ENCODE results near the gene EPHB3. TPM values are rescaled to one million over a fixed set of nuclear protein-coding genes. Genes with fewer than 3 reads are reported as not detected.

Gene EPHB3
- total and polyA plus RNA-seq, 2 donors (not counting 3 experiments of a cell fraction or from before 2014, with no cell fraction given), result 0.01 TPM; not detected in 1

DNA sequence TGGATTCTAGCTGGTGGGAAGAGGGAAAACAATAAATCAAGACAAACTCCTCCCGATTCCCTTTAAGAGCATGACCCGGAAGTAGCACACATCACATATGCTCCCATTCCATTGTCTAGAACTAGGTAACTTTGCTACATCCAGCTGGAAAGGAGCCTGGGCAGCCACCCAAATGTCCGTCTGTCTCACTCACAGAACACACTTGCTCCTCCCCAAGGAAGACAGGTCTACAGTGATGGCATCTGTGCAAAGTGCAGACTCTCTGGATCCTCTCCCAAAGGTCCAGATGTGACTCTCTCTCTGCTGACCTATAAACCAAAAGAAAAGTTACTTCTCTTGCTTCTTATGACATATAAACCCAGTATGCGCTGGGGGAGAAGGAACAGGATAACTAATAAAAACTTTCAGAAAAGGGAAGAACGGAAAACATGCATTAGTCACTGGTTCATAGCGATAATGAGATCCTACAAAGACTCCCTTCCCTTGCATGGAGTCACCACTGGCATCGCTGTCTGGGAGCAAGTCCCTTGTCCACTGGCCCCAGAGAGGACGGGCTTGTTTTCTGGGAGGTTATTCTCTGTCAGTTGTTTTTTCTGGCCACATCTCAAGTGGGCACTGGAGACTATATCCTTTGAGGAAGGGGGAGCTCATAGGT lies 29.8 kb upstream of the EPHB3 start:
- no peaks in the 10 kb centered on the region for H3K9me3 ChIP-seq (replicated peaks; ENCODE audit: control insufficient read depth, insufficient read depth, low read length)
- no peak overlapping the region for H3K9ac ChIP-seq (replicated peaks; ENCODE audit: extremely low read depth, insufficient read depth, low read length)
- H3K4me2 ChIP-seq (ENCODE audit: insufficient read depth, low read length), result peak overlapping the region; percentile 65
- dilution Hi-C loops (cut with MboI; ENCODE audit: extremely low pct_ligation_motif_present, low sequenced_read_pairs) (no loop called here), intact Hi-C loops (cut with micrococcal nuclease) (no loop called here)
- peaks cover 5 to 11% of the 10 kb centered on the region in 2 experiments for H3K27me3 ChIP-seq (ENCODE audit: control insufficient read depth in 2 of 2, insufficient read depth in 2 of 2, low read length in 2 of 2)
- no peaks in the 10 kb centered on the region for H4K20me1 ChIP-seq (replicated peaks; ENCODE audit: control insufficient read depth, extremely low read depth, insufficient read depth, low read length)
- peak overlapping the region in 1 of 3 experiments; percentile 19 for H3K4me3 ChIP-seq (replicated peaks in 1 of 3; ENCODE audit: insufficient read depth in 1 of 3, low read depth in 1 of 3, low read length in 3 of 3)
- H3K9me1 ChIP-seq (replicated peaks; ENCODE audit: control insufficient read depth, extremely low read depth, insufficient read depth, low read length), result no peaks in the 10 kb centered on the region
- TF ChIP-seq GATA2 (IDR thresholded peaks at IDR 0.05; ENCODE audit: insufficient read depth, insufficient read length, low read depth, low read length) (no peak), EZH2 (IDR thresholded peaks at IDR 0.05; ENCODE audit: borderline replicate concordance, low read depth, low read length, severe bottlenecking) (no peak), FOS (IDR thresholded peaks at IDR 0.05; ENCODE audit: borderline replicate concordance, insufficient read depth, low read length) (peak; percentile 23), POLR2A (IDR thresholded peaks at IDR 0.05; ENCODE audit: low read depth, low read length) (no peak), MYC (IDR thresholded peaks at IDR 0.05; ENCODE audit: low read depth, low read length) (no peak)
- TF ChIP-seq, protein P1, sequence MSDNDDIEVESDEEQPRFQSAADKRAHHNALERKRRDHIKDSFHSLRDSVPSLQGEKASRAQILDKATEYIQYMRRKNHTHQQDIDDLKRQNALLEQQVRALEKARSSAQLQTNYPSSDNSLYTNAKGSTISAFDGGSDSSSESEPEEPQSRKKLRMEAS (IDR thresholded peaks at IDR 0.05; ENCODE audit: insufficient read depth, insufficient read length), result no peak
- TF ChIP-seq, protein P2, sequence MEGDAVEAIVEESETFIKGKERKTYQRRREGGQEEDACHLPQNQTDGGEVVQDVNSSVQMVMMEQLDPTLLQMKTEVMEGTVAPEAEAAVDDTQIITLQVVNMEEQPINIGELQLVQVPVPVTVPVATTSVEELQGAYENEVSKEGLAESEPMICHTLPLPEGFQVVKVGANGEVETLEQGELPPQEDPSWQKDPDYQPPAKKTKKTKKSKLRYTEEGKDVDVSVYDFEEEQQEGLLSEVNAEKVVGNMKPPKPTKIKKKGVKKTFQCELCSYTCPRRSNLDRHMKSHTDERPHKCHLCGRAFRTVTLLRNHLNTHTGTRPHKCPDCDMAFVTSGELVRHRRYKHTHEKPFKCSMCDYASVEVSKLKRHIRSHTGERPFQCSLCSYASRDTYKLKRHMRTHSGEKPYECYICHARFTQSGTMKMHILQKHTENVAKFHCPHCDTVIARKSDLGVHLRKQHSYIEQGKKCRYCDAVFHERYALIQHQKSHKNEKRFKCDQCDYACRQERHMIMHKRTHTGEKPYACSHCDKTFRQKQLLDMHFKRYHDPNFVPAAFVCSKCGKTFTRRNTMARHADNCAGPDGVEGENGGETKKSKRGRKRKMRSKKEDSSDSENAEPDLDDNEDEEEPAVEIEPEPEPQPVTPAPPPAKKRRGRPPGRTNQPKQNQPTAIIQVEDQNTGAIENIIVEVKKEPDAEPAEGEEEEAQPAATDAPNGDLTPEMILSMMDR (IDR thresholded peaks at IDR 0.05; ENCODE audit: extremely low read depth in 1 of 2, insufficient read depth in 1 of 2, low read depth in 1 of 2, low read length in 2 of 2), result no peak
- DNase-seq (ENCODE audit: low read depth, low spot score) (peak; percentile 41), FAIRE-seq (peak; percentile 84)
- H3K4me1 ChIP-seq (ENCODE audit: control insufficient read depth, extremely low read depth, insufficient read depth, low read length), result peaks cover 10% of the 10 kb centered on the region
- peak overlapping the region; percentile 2 for H2AFZ ChIP-seq (ENCODE audit: low read depth, low read length)
- no peak overlapping the region for H3K27ac ChIP-seq (ENCODE audit: insufficient read depth, low read depth, low read length)
- H3K36me3 ChIP-seq (ENCODE audit: control insufficient read depth in 2 of 2, extremely low read depth in 1 of 2, insufficient read depth in 2 of 2, low read length in 2 of 2), result no peaks in the 10 kb centered on the region
- no peaks in the 10 kb centered on the region for H3K79me2 ChIP-seq (ENCODE audit: control insufficient read depth, insufficient read depth, low read length)
- ChIA-PET CTCF (interaction anchor here (0.6 to 4.3 kb wide), 8 partner anchors 9 to 163 kb away, joined by 3 to 32 read pairs (median 5); no protein-coding TSS in a partner anchor), POLR2A (interaction anchor here (0.7 kb wide), 1 partner anchor 529 kb away, joined by 3 read pairs; no protein-coding TSS in a partner anchor)
- BruUV-seq (replicated peaks), result no TSS peak

All from endothelial cell of umbilical vein (primary cell).